Trophoblast cell (in vitro differentiated cells and primary cell): Measurements from ENCODE around the gene PRKCE.

Experiments
- DNase-seq, 2 donors: peaks; one replicate each; pipeline ENCODE4 v3.0.0-alpha.2; 2016
- H2AFZ ChIP-seq: 2 replicates; pipeline ENCODE4 v1.6.1; 2013; ENCODE audit warnings: low read length, moderate library complexity, mild to moderate bottlenecking; ENCODE audit not compliant: insufficient read depth, poor library complexity
- H2AK5ac ChIP-seq: 2 replicates; pipeline ENCODE4 v1.6.1; 2013; ENCODE audit warnings: mild to moderate bottlenecking, low read length
- H2BK120ac ChIP-seq: 2 replicates; pipeline ENCODE4 v1.6.1; 2013; ENCODE audit warnings: low read length, mild to moderate bottlenecking, moderate library complexity; ENCODE audit not compliant: insufficient read depth, poor library complexity
- H2BK12ac ChIP-seq: 2 replicates; pipeline ENCODE4 v1.6.1; 2013; ENCODE audit warnings: mild to moderate bottlenecking, low read length, moderate library complexity
- H2BK5ac ChIP-seq: 2 replicates; pipeline ENCODE4 v1.6.1; 2013; ENCODE audit warnings: low read length, low read depth, moderate library complexity, mild to moderate bottlenecking; ENCODE audit not compliant: poor library complexity
- H3K14ac ChIP-seq: 2 replicates; pipeline ENCODE4 v1.6.1; 2013; ENCODE audit warnings: mild to moderate bottlenecking, low read length
- H3K18ac ChIP-seq: 2 replicates; pipeline ENCODE4 v1.6.1; 2013; ENCODE audit warnings: mild to moderate bottlenecking, low read length
- H3K23ac ChIP-seq: 2 replicates; pipeline ENCODE4 v1.6.1; 2013; ENCODE audit warnings: low read length
- H3K27ac ChIP-seq: 2 replicates; pipeline ENCODE4 v1.5.1; 2013; ENCODE audit warnings: low read depth, mild to moderate bottlenecking, inconsistent platforms, low read length, moderate library complexity
- H3K27me3 ChIP-seq: 2 replicates; pipeline ENCODE4 v1.6.1; 2013; ENCODE audit warnings: inconsistent platforms, mild to moderate bottlenecking, low read length, moderate library complexity; ENCODE audit not compliant: insufficient read depth
- H3K36me3 ChIP-seq, 2 experiments: 1 replicate in 1 of 2; 2 replicates in 1 of 2; pipeline ENCODE4 v1.6.1; 2013; ENCODE audit warnings: low read length in 2 of 2, mild to moderate bottlenecking in 2 of 2, moderate library complexity in 1 of 2; ENCODE audit not compliant: insufficient read depth in 2 of 2, control insufficient read depth in 1 of 2
- H3K4ac ChIP-seq: 2 replicates; pipeline ENCODE4 v1.6.1; 2013; ENCODE audit warnings: low read depth, mild to moderate bottlenecking, low read length, moderate library complexity
- H3K4me1 ChIP-seq, 2 experiments: 1 replicate in 1 of 2; 2 replicates in 1 of 2; pipeline ENCODE4 v1.6.1; 2013; ENCODE audit warnings: low read length in 2 of 2, mild to moderate bottlenecking in 2 of 2, moderate library complexity in 1 of 2; ENCODE audit not compliant: insufficient read depth in 2 of 2, control insufficient read depth in 1 of 2
- H3K4me2 ChIP-seq: 2 replicates; pipeline ENCODE4 v1.6.1; 2013; ENCODE audit warnings: inconsistent platforms, mild to moderate bottlenecking, low read length, moderate library complexity
- H3K4me3 ChIP-seq: 2 replicates; pipeline ENCODE4 v1.5.1; 2013; ENCODE audit warnings: mild to moderate bottlenecking, low read depth, low read length, inconsistent platforms
- H3K79me1 ChIP-seq: one replicate; pipeline ENCODE4 v1.6.1; 2013; ENCODE audit warnings: low read length
- H3K79me2 ChIP-seq: 2 replicates; pipeline ENCODE4 v1.6.1; 2013; ENCODE audit warnings: low read length, mild to moderate bottlenecking; ENCODE audit not compliant: control insufficient read depth, insufficient read depth, poor library complexity
- H3K9ac ChIP-seq: 2 replicates; pipeline ENCODE4 v1.6.1; 2013; ENCODE audit warnings: mild to moderate bottlenecking, low read length
- H3K9me3 ChIP-seq: 2 replicates; pipeline ENCODE4 v1.6.1; 2013; ENCODE audit warnings: low read depth, mild to moderate bottlenecking, control low read depth, inconsistent platforms, low read length; ENCODE audit not compliant: insufficient read depth
- H4K12ac ChIP-seq: 2 replicates; pipeline ENCODE4 v1.6.1; 2013; ENCODE audit warnings: low read depth, mild to moderate bottlenecking, low read length, moderate library complexity
- H4K8ac ChIP-seq: 2 replicates; pipeline ENCODE4 v1.6.1; 2013; ENCODE audit warnings: low read depth, mild to moderate bottlenecking, low read length, moderate library complexity
- H4K91ac ChIP-seq: one replicate; pipeline ENCODE4 v1.6.1; 2013; ENCODE audit warnings: low read depth, mild to moderate bottlenecking, low read length, moderate library complexity
- WGBS: extraction: QIAGEN DNeasy Blood & Tissue Kit; methylation state at CpG from one replicate; pipeline ENCODE4 v1.1.7; 2013; ENCODE audit warnings: missing lambda C conversion rate; ENCODE audit not compliant: insufficient read length, insufficient coverage; ENCODE audit errors: extremely low coverage; 5-methylcytosine and 5-hydroxymethylcytosine counted together

PRKCE gene

DNA sequence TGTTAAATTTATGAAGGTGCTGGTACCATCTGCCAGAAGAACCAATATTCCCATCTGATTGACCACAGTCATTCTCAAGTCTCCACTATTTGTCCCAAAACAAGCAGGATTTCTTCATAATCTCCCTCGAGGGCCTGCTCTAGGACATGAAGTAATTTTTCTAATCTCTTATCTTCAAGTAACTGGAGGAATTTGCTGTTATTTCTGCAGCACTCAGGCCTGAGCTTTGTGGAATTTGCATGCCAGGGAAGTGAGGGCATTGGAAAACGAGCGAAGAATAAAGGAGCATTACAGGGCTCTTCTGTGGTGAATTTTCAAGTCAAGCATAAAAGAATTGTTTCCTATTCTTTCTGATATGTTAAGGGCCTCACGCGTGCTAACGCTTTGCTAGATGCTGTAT lies 484.5 kb downstream of the PRKCE start:
- Histone ChIP-seq H3K27ac (peak overlapping the region; percentile 92), H3K79me1 (peaks cover 24% of the 10 kb centered on the region), H3K4me3 (no peak overlapping the region), H2BK120ac (peak overlapping the region; percentile 39), H4K91ac (peak overlapping the region; percentile 48), H2AK5ac (no peak overlapping the region), H4K12ac (no peak overlapping the region), H3K36me3 (no peaks in the 10 kb centered on the region), H3K9me3 (peaks cover 1% of the 10 kb centered on the region), H3K4ac (no peak overlapping the region), H2BK5ac (peak overlapping the region; percentile 89), H3K4me1 (peaks cover 10 to 20% of the 10 kb centered on the region in 2 experiments), H3K4me2 (peak overlapping the region; percentile 12), H3K14ac (no peak overlapping the region), H3K79me2 (peaks cover 4% of the 10 kb centered on the region), H3K9ac (no peak overlapping the region), H3K23ac (no peak overlapping the region), H3K27me3 (no peaks in the 10 kb centered on the region), H4K8ac (no peak overlapping the region), H3K18ac (no peak overlapping the region), H2BK12ac (no peak overlapping the region), H2AFZ (no peak overlapping the region)
- DNase-seq: peak; percentile 96 to 100
- no CpG with 5 or more reads among the region's 6 CpGs for WGBS

DNA sequence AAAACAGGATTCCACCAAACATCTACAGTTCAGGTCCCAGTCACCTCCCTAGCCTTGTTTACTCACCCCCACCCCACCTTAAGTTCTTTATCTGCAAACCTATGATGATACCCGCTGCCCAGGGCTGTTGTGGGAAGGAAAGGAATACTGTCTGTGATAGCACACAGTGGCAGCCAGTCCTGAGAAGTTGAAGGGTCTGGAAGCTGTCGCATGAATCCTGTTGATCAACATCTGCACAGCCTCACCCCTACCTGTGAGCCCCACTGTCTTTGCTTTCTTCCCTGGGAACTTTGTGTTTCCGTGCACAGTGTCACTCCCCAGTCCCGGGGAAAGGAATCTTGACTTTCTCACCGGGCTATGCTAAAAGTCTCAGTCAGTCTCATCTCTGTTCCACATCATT lies 485.0 kb downstream of the PRKCE start:
- Histone ChIP-seq H3K4me1 (peaks cover 10 to 20% of the 10 kb centered on the region in 2 experiments), H3K14ac (no peak overlapping the region), H4K91ac (no peak overlapping the region), H3K27ac (peak overlapping the region; percentile 92), H3K9me3 (peaks cover 1% of the 10 kb centered on the region), H2AFZ (no peak overlapping the region), H4K12ac (no peak overlapping the region), H2BK5ac (peak overlapping the region; percentile 76), H3K4ac (no peak overlapping the region), H3K4me3 (no peak overlapping the region), H3K27me3 (no peaks in the 10 kb centered on the region), H3K79me2 (peaks cover 4% of the 10 kb centered on the region), H4K8ac (peak overlapping the region; percentile 6), H2BK12ac (no peak overlapping the region), H3K4me2 (peak overlapping the region; percentile 17), H3K9ac (no peak overlapping the region), H2AK5ac (no peak overlapping the region), H3K18ac (no peak overlapping the region), H3K23ac (no peak overlapping the region), H3K79me1 (peaks cover 24% of the 10 kb centered on the region), H3K36me3 (no peaks in the 10 kb centered on the region), H2BK120ac (no peak overlapping the region)
- DNase-seq: peak; percentile 29 to 49
- no CpG with 5 or more reads among the region's 5 CpGs for WGBS

- Histone ChIP-seq H2BK12ac (peak overlapping the region; percentile 59), H3K4me1 (peaks cover 10 to 20% of the 10 kb centered on the region in 2 experiments), H4K8ac (no peak overlapping the region), H3K18ac (no peak overlapping the region), H4K91ac (peak overlapping the region; percentile 83), H3K9me3 (peaks cover 2% of the 10 kb centered on the region), H3K27me3 (no peaks in the 10 kb centered on the region), H3K4me3 (no peak overlapping the region), H3K36me3 (no peaks in the 10 kb centered on the region), H3K4ac (peak overlapping the region; percentile 27), H3K9ac (no peak overlapping the region), H3K79me2 (peaks cover 4% of the 10 kb centered on the region), H3K79me1 (peaks cover 27% of the 10 kb centered on the region), H3K23ac (no peak overlapping the region), H4K12ac (no peak overlapping the region), H2AK5ac (peak overlapping the region; percentile 47), H3K4me2 (no peak overlapping the region), H2BK120ac (peak overlapping the region; percentile 61), H3K14ac (peak overlapping the region; percentile 17), H3K27ac (peak overlapping the region; percentile 92), H2BK5ac (peak overlapping the region; percentile 88), H2AFZ (no peak overlapping the region)
- WGBS: no CpG with 5 or more reads among the region's 2 CpGs
- DNase-seq: peak in 1 of 2 donors; percentile 52
Observed at GRCh38 chr2:46136953-46137352, 485.5 kb downstream of the PRKCE start.

- peaks cover 2% of the 10 kb centered on the region for H3K9me3 ChIP-seq
- H4K8ac ChIP-seq: peak overlapping the region; percentile 0
- peak overlapping the region; percentile 76 for H3K14ac ChIP-seq
- peaks cover 17 to 32% of the 10 kb centered on the region in 2 experiments for H3K4me1 ChIP-seq
- peaks cover 2% of the 10 kb centered on the region for H3K79me2 ChIP-seq
- no peak overlapping the region for H3K4me2 ChIP-seq
- peak overlapping the region; percentile 26 for H3K18ac ChIP-seq
- WGBS: no CpG with 5 or more reads among the region's 5 CpGs
- no peak overlapping the region for H3K23ac ChIP-seq
- no peak overlapping the region for H3K4me3 ChIP-seq
- H3K27ac ChIP-seq: no peak overlapping the region
- peak overlapping the region; percentile 47 for H2BK12ac ChIP-seq
- no peak overlapping the region for H4K12ac ChIP-seq
- peak overlapping the region; percentile 29 for H3K4ac ChIP-seq
- H3K79me1 ChIP-seq: peaks cover 33% of the 10 kb centered on the region
- peak; percentile 70 to 83 for DNase-seq
- H3K9ac ChIP-seq: no peak overlapping the region
- H3K36me3 ChIP-seq: no peaks in the 10 kb centered on the region
- H2AFZ ChIP-seq: no peak overlapping the region
- peak overlapping the region; percentile 39 for H2BK120ac ChIP-seq
- H2BK5ac ChIP-seq: peak overlapping the region; percentile 22
- no peaks in the 10 kb centered on the region for H3K27me3 ChIP-seq
- peak overlapping the region; percentile 31 for H2AK5ac ChIP-seq
- H4K91ac ChIP-seq: peak overlapping the region; percentile 69
Observed at GRCh38 chr2:46142546-46143428, 491.3 kb downstream of the PRKCE start.
